HG02840 (cell line): ENCODE data around the gene PPARG.
"Not testable (repeated sequence)": the region's sequence is repeated elsewhere in the genome, so short reads cannot be mapped to it uniquely, and the experiment has no call there.

Experiments
- ATAC-seq: cut with Tn5 transposase; IDR thresholded peaks from one replicate; pipeline ENCODE4 v1.9.1; 2021; ENCODE audit warnings: mild to moderate bottlenecking, moderate library complexity, moderate number of reproducible peaks; ENCODE audit not compliant: unreplicated experiment, low FRiP score

PPARG gene

GRCh38 chr3:12472796-12473195 lies 183.9 kb downstream of the PPARG start:
- no peak for ATAC-seq

GRCh38 chr3:12473511-12473910 lies 184.6 kb downstream of the PPARG start:
- no peak for ATAC-seq

- ATAC-seq: no peak
Measured at GRCh38 chr3:12476238-12476897, 187.5 kb downstream of the PPARG start.

GRCh38 chr3:12477256-12477655 lies 188.4 kb downstream of the PPARG start:
- no peak for ATAC-seq

GRCh38 chr3:12478326-12478725 lies 189.5 kb downstream of the PPARG start:
- ATAC-seq: no peak

GRCh38 chr3:12479198-12479597 lies 190.3 kb downstream of the PPARG start:
- ATAC-seq: not testable (repeated sequence)

GRCh38 chr3:12479919-12480427 lies 191.1 kb downstream of the PPARG start:
- no peak for ATAC-seq

GRCh38 chr3:12483410-12483809 lies 194.5 kb downstream of the PPARG start:
- ATAC-seq: no peak

- no peak for ATAC-seq
Measured at GRCh38 chr3:12483872-12484197, 195.0 kb downstream of the PPARG start.
